ENCODE measurements around the gene TMEM9. TPM values are rescaled to one million over a fixed set of nuclear protein-coding genes. Genes with fewer than 3 reads are reported as not detected.

The TMEM9 gene
- total and polyA plus RNA-seq, 2 of the 8 experiments (the other 6 are each of a cell fraction or from before 2014, with no cell fraction given): 79.9 to 181 TPM

DNA sequence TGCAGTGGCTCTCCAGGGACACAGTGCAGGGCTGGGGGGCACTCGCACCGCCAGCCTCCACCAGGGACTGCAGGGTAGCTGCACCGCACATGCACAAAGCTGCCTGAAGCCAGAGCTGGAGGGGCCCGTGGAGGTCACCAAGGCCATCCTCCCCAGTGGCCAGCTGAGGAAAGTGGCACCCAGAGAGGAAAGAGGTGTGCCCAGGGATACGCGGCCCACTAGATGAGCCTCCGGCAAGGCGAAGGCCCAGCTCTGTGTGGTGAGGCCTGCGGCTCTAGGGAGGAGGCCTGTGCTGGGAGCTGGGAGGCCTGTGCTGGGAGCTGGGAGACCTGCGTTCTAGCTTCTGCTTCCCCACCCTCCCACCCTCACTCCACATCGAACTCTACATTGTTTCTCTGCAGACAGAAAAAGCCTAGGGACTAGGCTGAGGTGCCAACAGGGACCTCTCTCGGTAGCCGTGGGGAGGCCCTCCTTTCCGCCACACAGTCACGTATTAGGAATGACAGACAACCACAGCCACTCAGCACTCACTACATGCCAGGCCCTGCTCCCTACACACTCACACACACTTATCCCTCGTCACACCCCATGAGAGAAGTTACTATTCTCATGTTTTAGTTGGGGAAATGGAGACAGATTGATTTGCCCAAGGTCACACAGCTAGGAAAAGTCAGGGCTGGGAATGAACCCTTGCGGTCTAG lies 26.4 kb downstream of the TMEM9 start:
- no peak overlapping the region for H3K4me3 ChIP-seq (ENCODE audit: extremely low read depth in 1 of 4, insufficient read depth in 2 of 4, low read depth in 3 of 4, low read length in 4 of 4)
- H3K9ac ChIP-seq (replicated peaks in 1 of 4; ENCODE audit: extremely low read depth in 1 of 4, low read depth in 3 of 4, low read length in 3 of 4): no peak overlapping the region
- peak overlapping the region; percentile 88 for H2BK15ac ChIP-seq (ENCODE audit: low read length)
- no peaks in the 10 kb centered on the region for H3K79me2 ChIP-seq (ENCODE audit: control insufficient read depth in 1 of 2, insufficient read depth in 2 of 2, low read length in 2 of 2)
- H2BK20ac ChIP-seq (ENCODE audit: low read length): no peak overlapping the region
- no peak overlapping the region for H2AK5ac ChIP-seq (ENCODE audit: low read depth, low read length)
- peak overlapping the region; percentile 57 for H3K4ac ChIP-seq (replicated peaks; ENCODE audit: insufficient read length, low read depth, low read length)
- no peak overlapping the region for H4K91ac ChIP-seq (replicated peaks; ENCODE audit: insufficient read length, low read length)
- H3K56ac ChIP-seq (replicated peaks; ENCODE audit: insufficient read length, low read depth, low read length): no peak overlapping the region
- no peak overlapping the region for H2BK5ac ChIP-seq (ENCODE audit: low read depth, low read length)
- no peaks in the 10 kb centered on the region; a peak in 1 of 7 replicates for H3K27me3 ChIP-seq (replicated peaks in 1 of 4; ENCODE audit: control insufficient read depth in 3 of 4, extremely low read depth in 1 of 4, insufficient read depth in 3 of 4, low read length in 3 of 4)
- H3K79me1 ChIP-seq (ENCODE audit: low read depth, low read length): no peaks in the 10 kb centered on the region
- H3K18ac ChIP-seq (ENCODE audit: extremely low read depth, low read length): peak overlapping the region; percentile 51; the same call in 1 of the 2 replicates
- no peaks in the 10 kb centered on the region for H4K20me1 ChIP-seq (replicated peaks in 1 of 2; ENCODE audit: control insufficient read depth in 1 of 2, insufficient read depth in 2 of 2, low read length in 2 of 2)
- CTCF ChIA-PET (ENCODE audit: partially characterized antibody): interaction anchor here (0.6 to 4.9 kb wide), 12 partner anchors 9 to 377 kb away, joined by 3 to 19 read pairs (median 3); no protein-coding TSS in a partner anchor
- 91% methylated on average over 10 of the region's 17 CpGs; no CpG with 5 or more reads in 1 of the 2 experiments for WGBS, 2 experiments (ENCODE audit: extremely low coverage in 1 of 2, insufficient coverage in 1 of 2, insufficient read length in 1 of 2, insufficient replicate concordance in 2 of 2, low coverage in 1 of 2, low lambda C conversion rate in 2 of 2, missing lambda C conversion rate in 1 of 2)
- no peak overlapping the region for H4K5ac ChIP-seq (ENCODE audit: insufficient read length, low read depth, low read length)
- H2BK12ac ChIP-seq (ENCODE audit: low read depth, low read length): 0 out of 2 replicates have a peak overlapping the region, but pooled peaks have one; percentile 19
- H3K14ac ChIP-seq (ENCODE audit: insufficient read length): no peak overlapping the region
- 0 out of 4 replicates have a peak overlapping the region, but pooled peaks of 1 of the 2 experiments have one; percentile 1 for H3K4me2 ChIP-seq (ENCODE audit: insufficient read depth in 1 of 2, low read depth in 2 of 2, low read length in 2 of 2)
- no peak overlapping the region for H4K8ac ChIP-seq (ENCODE audit: extremely low read depth, insufficient read depth, low read length)
- no peaks in the 10 kb centered on the region for H3K9me3 ChIP-seq (ENCODE audit: insufficient read depth in 2 of 2, low read depth in 1 of 2, low read length in 1 of 2)
- no peak overlapping the region for H2AFZ ChIP-seq (ENCODE audit: low read length)
- no peaks in the 10 kb centered on the region for H3K23me2 ChIP-seq (ENCODE audit: low read depth, low read length)
- peak in 1 of 2 experiments; percentile 53 for DNase-seq (ENCODE audit: low read depth in 1 of 2, low spot score in 2 of 2)
- H2BK120ac ChIP-seq (replicated peaks; ENCODE audit: low read depth, low read length): no peak overlapping the region
- H3K27ac ChIP-seq (ENCODE audit: low read depth, low read length): no peak overlapping the region
- no peak overlapping the region for H3K23ac ChIP-seq (ENCODE audit: insufficient read length)
- H3K4me1 ChIP-seq (replicated peaks in 1 of 4; ENCODE audit: control insufficient read depth in 3 of 4, insufficient read depth in 4 of 4, low read length in 3 of 4): peaks cover 3 to 11% (median 9%) of the 10 kb centered on the region in 4 experiments
- no peaks in the 10 kb centered on the region for H3K36me3 ChIP-seq (ENCODE audit: control insufficient read depth in 2 of 4, insufficient read depth in 4 of 4, low read length in 3 of 4)
- FAIRE-seq: no peak
- POLR2A ChIA-PET (ENCODE audit: partially characterized antibody): interaction anchor here (1.0 to 4.3 kb wide), 3 partner anchors 9 to 12 kb away, joined by 3 to 13 read pairs (median 4); no protein-coding TSS in a partner anchor
- no peak for TF ChIP-seq CBX8 (IDR thresholded peaks at IDR 0.05; ENCODE audit: borderline replicate concordance, low read depth, low read length)
- no peak for TF ChIP-seq EZH2 (IDR thresholded peaks at IDR 0.05; ENCODE audit: low read depth, low read length, severe bottlenecking)
- TF ChIP-seq RBBP5 (IDR thresholded peaks at IDR 0.05; ENCODE audit: borderline replicate concordance, low read depth, low read length): no peak
- TF ChIP-seq, protein P1, sequence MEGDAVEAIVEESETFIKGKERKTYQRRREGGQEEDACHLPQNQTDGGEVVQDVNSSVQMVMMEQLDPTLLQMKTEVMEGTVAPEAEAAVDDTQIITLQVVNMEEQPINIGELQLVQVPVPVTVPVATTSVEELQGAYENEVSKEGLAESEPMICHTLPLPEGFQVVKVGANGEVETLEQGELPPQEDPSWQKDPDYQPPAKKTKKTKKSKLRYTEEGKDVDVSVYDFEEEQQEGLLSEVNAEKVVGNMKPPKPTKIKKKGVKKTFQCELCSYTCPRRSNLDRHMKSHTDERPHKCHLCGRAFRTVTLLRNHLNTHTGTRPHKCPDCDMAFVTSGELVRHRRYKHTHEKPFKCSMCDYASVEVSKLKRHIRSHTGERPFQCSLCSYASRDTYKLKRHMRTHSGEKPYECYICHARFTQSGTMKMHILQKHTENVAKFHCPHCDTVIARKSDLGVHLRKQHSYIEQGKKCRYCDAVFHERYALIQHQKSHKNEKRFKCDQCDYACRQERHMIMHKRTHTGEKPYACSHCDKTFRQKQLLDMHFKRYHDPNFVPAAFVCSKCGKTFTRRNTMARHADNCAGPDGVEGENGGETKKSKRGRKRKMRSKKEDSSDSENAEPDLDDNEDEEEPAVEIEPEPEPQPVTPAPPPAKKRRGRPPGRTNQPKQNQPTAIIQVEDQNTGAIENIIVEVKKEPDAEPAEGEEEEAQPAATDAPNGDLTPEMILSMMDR (IDR thresholded peaks at IDR 0.05; ENCODE audit: control extremely low read depth in 1 of 3, insufficient read depth in 1 of 3, low read depth in 1 of 3, low read length in 3 of 3): no peak
- no peak for TF ChIP-seq GABPA (IDR thresholded peaks at IDR 0.05; ENCODE audit: borderline replicate concordance, insufficient read depth, low read length)
- TF ChIP-seq JUN (IDR thresholded peaks at IDR 0.05; ENCODE audit: low read depth, low read length): no peak
- no peak for TF ChIP-seq TCF12 (IDR thresholded peaks at IDR 0.05; ENCODE audit: low read depth, low read length)
- TF ChIP-seq, protein P2, sequence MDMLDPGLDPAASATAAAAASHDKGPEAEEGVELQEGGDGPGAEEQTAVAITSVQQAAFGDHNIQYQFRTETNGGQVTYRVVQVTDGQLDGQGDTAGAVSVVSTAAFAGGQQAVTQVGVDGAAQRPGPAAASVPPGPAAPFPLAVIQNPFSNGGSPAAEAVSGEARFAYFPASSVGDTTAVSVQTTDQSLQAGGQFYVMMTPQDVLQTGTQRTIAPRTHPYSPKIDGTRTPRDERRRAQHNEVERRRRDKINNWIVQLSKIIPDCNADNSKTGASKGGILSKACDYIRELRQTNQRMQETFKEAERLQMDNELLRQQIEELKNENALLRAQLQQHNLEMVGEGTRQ (IDR thresholded peaks at IDR 0.05; ENCODE audit: low read length): no peak
